Neural cell (in vitro differentiated cells): Measurements from ENCODE around the gene TLE2. TPM values are rescaled to one million over a fixed set of nuclear protein-coding genes. Genes with fewer than 3 reads are reported as not detected.

Experiments
- H2AFZ ChIP-seq: fragments of 200-600, 300-800 bp; sonication (generic), shearing (Covaris generic); 2 replicates; pipeline ENCODE4 v1.6.0; 2014; ENCODE audit warnings: low read depth, mild to moderate bottlenecking, antibody characterized with exemption, low read length, moderate library complexity
- H3F3A ChIP-seq: fragments of 200-600 bp; shearing (Covaris generic); 2 replicates; pipeline ENCODE4 v1.6.1; 2016; ENCODE audit warnings: mild to moderate bottlenecking, moderate library complexity, mixed read lengths, antibody characterized with exemption, low read length; ENCODE audit not compliant: insufficient read depth, poor library complexity, severe bottlenecking
- H3K27ac ChIP-seq: fragments of 200-600, 300-800 bp; sonication (generic), shearing (Covaris generic); 2 replicates; pipeline ENCODE4 v1.5.1; 2014; ENCODE audit warnings: mild to moderate bottlenecking, low read length, moderate library complexity
- H3K27me3 ChIP-seq: fragments of 300-800, 200-600 bp; sonication (generic), shearing (Covaris generic); 2 replicates; pipeline ENCODE4 v1.6.0; 2014; ENCODE audit warnings: mild to moderate bottlenecking, low read depth, low read length, moderate library complexity; ENCODE audit not compliant: insufficient read depth
- H3K36me3 ChIP-seq: fragments of 300-800, 200-600 bp; sonication (generic), shearing (Covaris generic); 2 replicates; pipeline ENCODE4 v1.5.1; 2014; ENCODE audit warnings: mild to moderate bottlenecking, antibody characterized with exemption, low read length, moderate library complexity; ENCODE audit not compliant: insufficient read depth
- H3K4me2 ChIP-seq: fragments of 300-800, 200-600 bp; sonication (generic), shearing (Covaris generic); 2 replicates; pipeline ENCODE4 v1.6.0; 2014; ENCODE audit warnings: mild to moderate bottlenecking, low read length
- H3K4me3 ChIP-seq: fragments of 300-800, 200-600 bp; sonication (generic), shearing (Covaris generic); 2 replicates; pipeline ENCODE4 v1.5.1; 2014; ENCODE audit warnings: mild to moderate bottlenecking, low read length, moderate library complexity
- H3K79me2 ChIP-seq: fragments of 200-600 bp; shearing (Covaris generic); replicated peaks from 2 replicates; pipeline ENCODE4 v1.6.0; 2014; ENCODE audit warnings: mild to moderate bottlenecking, low read length, moderate library complexity; ENCODE audit not compliant: insufficient read depth
- H3K9ac ChIP-seq: fragments of 300-800, 200-600 bp; sonication (generic), shearing (Covaris generic); 2 replicates; pipeline ENCODE4 v1.6.1; 2016; ENCODE audit warnings: mild to moderate bottlenecking, low read length, mixed read lengths
- H3K9me2 ChIP-seq: fragments of 200-600 bp; shearing (Covaris generic); 2 replicates; pipeline ENCODE4 v1.6.1; 2016; ENCODE audit warnings: mild to moderate bottlenecking, low read length, mixed read lengths; ENCODE audit not compliant: insufficient read depth
- H3K9me3 ChIP-seq: fragments of 200-600, 300-800 bp; sonication (generic), shearing (Covaris generic); 2 replicates; pipeline ENCODE4 v1.6.1; 2016; ENCODE audit warnings: mild to moderate bottlenecking, mixed run types, low read length, moderate library complexity, mixed read lengths
- H4K20me1 ChIP-seq: fragments of 200-600 bp; shearing (Covaris generic); 2 replicates; pipeline ENCODE4 v1.6.1; 2016; ENCODE audit warnings: mild to moderate bottlenecking, mixed run types; ENCODE audit not compliant: insufficient read depth
- CTCF ChIP-seq: fragments of 450-650 bp; IDR thresholded peaks from 2 replicates; pipeline ENCODE4 v1.5.1; 2014; ENCODE audit warnings: antibody characterized with exemption, mild to moderate bottlenecking, moderate library complexity; ENCODE audit not compliant: poor library complexity, severe bottlenecking
- EP300 ChIP-seq: fragments of 450-650 bp; conservative IDR thresholded peaks from 2 replicates; pipeline ENCODE4 v1.6.1; 2014; ENCODE audit warnings: antibody characterized with exemption, mild to moderate bottlenecking, moderate library complexity; ENCODE audit not compliant: poor library complexity, severe bottlenecking
- EZH2 ChIP-seq: fragments of 200-600, 300-800 bp; shearing (Covaris generic), sonication (generic); IDR thresholded peaks from 2 replicates; pipeline ENCODE4 v1.6.1; 2014; ENCODE audit warnings: antibody characterized with exemption, low read length, borderline replicate concordance, mild to moderate bottlenecking; ENCODE audit not compliant: insufficient read depth, poor library complexity, severe bottlenecking
- MXI1 ChIP-seq: fragments of 450-650 bp; conservative IDR thresholded peaks from 2 replicates; pipeline ENCODE4 v1.6.1; 2014; ENCODE audit warnings: antibody characterized with exemption, mild to moderate bottlenecking; ENCODE audit not compliant: poor library complexity, severe bottlenecking
- POLR2AphosphoS5 ChIP-seq: IDR thresholded peaks from 2 replicates; pipeline ENCODE4 v1.6.1; 2012
- RAD21 ChIP-seq: fragments of 450-650 bp; conservative IDR thresholded peaks from 2 replicates; pipeline ENCODE4 v1.6.1; 2014; ENCODE audit warnings: antibody characterized with exemption, mild to moderate bottlenecking, moderate library complexity
- REST ChIP-seq: IDR thresholded peaks from 2 replicates; pipeline ENCODE4 v1.6.1; 2012; ENCODE audit warnings: borderline replicate concordance
- SMC3 ChIP-seq: fragments of 450-650 bp; conservative IDR thresholded peaks from 2 replicates; pipeline ENCODE4 v1.6.1; 2014; ENCODE audit warnings: antibody characterized with exemption, mild to moderate bottlenecking, moderate library complexity; ENCODE audit not compliant: poor library complexity
- TAF1 ChIP-seq: IDR thresholded peaks from 2 replicates; pipeline ENCODE4 v1.6.1; 2012; ENCODE audit warnings: low read depth
- polyA plus RNA-seq: library from polyadenylated mRNA; depleted of rRNA; stranded (reverse); fragments of >200 nt; gene quantifications from 2 replicates; pipeline ENCODE4 v1.2.3, GENCODE V29; 2014

TLE2 gene
- polyA plus RNA-seq, 1 donor from 2014 or later: 7.0 TPM

- Histone ChIP-seq H3K9me3 (no peaks in the 10 kb centered on the region), H3K27ac (no peak overlapping the region), H2AFZ (no peak overlapping the region), H3K4me2 (no peak overlapping the region), H3F3A (no peaks in the 10 kb centered on the region), H3K4me3 (no peak overlapping the region), H4K20me1 (no peaks in the 10 kb centered on the region), H3K9ac (no peak overlapping the region), H3K9me2 (no peaks in the 10 kb centered on the region), H3K79me2 (no peaks in the 10 kb centered on the region), H3K27me3 (no peaks in the 10 kb centered on the region), H3K36me3 (no peaks in the 10 kb centered on the region)
- TF ChIP-seq RAD21: no peak
- no peak for TF ChIP-seq EZH2
- TF ChIP-seq SMC3: no peak
- no peak for TF ChIP-seq REST
- no peak for TF ChIP-seq TAF1
- TF ChIP-seq EP300: no peak
- TF ChIP-seq CTCF: no peak
- TF ChIP-seq MXI1: no peak
- TF ChIP-seq POLR2AphosphoS5: no peak
Observed at GRCh38 chr19:2957160-2957559, 71.9 kb downstream of the TLE2 start.

GRCh38 chr19:2952953-2953481 is 76.1 kb downstream of the TLE2 start:
- Histone ChIP-seq H3K9me2 (no peaks in the 10 kb centered on the region), H3F3A (no peaks in the 10 kb centered on the region), H2AFZ (no peak overlapping the region), H3K27ac (no peak overlapping the region), H3K9ac (no peak overlapping the region), H3K79me2 (peaks cover 15% of the 10 kb centered on the region), H3K9me3 (no peaks in the 10 kb centered on the region), H3K36me3 (no peaks in the 10 kb centered on the region), H3K4me3 (no peak overlapping the region), H3K27me3 (no peaks in the 10 kb centered on the region), H3K4me2 (no peak overlapping the region), H4K20me1 (no peaks in the 10 kb centered on the region)
- TF ChIP-seq RAD21 (no peak), CTCF (no peak), EP300 (no peak), POLR2AphosphoS5 (no peak), REST (no peak), EZH2 (no peak), SMC3 (no peak)
